HCT116 (cell line): ENCODE data around the gene POU5F1. TPM values are rescaled to one million over a fixed set of nuclear protein-coding genes. Genes with fewer than 3 reads are reported as not detected.

Experiments used
- ATAC-seq: fragments of 200-7000 bp; cut with Tn5 transposase; 2 replicates; pipeline ENCODE4 v1.9.1; 2020; ENCODE audit warnings: mild to moderate bottlenecking, moderate library complexity
- BruUV-seq: library from RNA; stranded (reverse); fragments of 400-500 nt; replicated peaks from 2 replicates; lab custom pipeline; 2021; lab: Mats Ljungman, UMichigan
- CTCF ChIA-PET: fragments of 300-600 bp; sonication (Branson Sonifier 250); formaldehyde crosslinking; loops from one replicate; lab custom pipeline; 2021; ENCODE audit warnings: antibody characterized with exemption; lab: Charles Lee
- POLR2A ChIA-PET: fragments of 300-600, 350-600 bp; sonication (Branson Sonifier 250); formaldehyde crosslinking; loops from one replicate; lab custom pipeline; 2021; ENCODE audit warnings: antibody characterized with exemption; lab: Charles Lee
- RAD21 ChIA-PET, 2 experiments: fragments of 300-600 bp; sonication (Branson Sonifier 250); formaldehyde crosslinking; loops; one replicate each; lab custom pipeline; 2023; ENCODE audit warnings: low total read pairs in 2 of 2; ENCODE audit not compliant: uncharacterized antibody in 2 of 2, unreplicated experiment in 2 of 2, low non-redundant PET in 1 of 2; lab: Charles Lee
- DNase-seq: peaks from one replicate; pipeline ENCODE4 v3.0.0-alpha.2; 2010; ENCODE audit warnings: low read depth, low spot score
- H2AFZ ChIP-seq: fragments of 200-600 bp; shearing (Covaris generic), sonication (generic); 2 replicates; pipeline ENCODE4 v1.6.1; 2017; ENCODE audit warnings: low read depth, mixed run types, mixed read lengths, antibody characterized with exemption, low read length; ENCODE audit not compliant: poor library complexity, severe bottlenecking
- H3K27ac ChIP-seq: 2 replicates; pipeline ENCODE4 v1.5.1; 2012; ENCODE audit warnings: low read depth, low read length
- H3K27me3 ChIP-seq: fragments of 200-600 bp; sonication (generic); 2 replicates; pipeline ENCODE4 v1.6.1; 2016; ENCODE audit warnings: mixed run types, low read length, mixed read lengths; ENCODE audit not compliant: insufficient read depth
- H3K36me3 ChIP-seq, 2 experiments: fragments of 200-500 bp in 1 of 2; fragments of 200-600 bp in 1 of 2; sonication (Bioruptor generic) in 1 of 2; sonication (generic) in 1 of 2; 2 replicates each; pipeline versions ENCODE4 v1.5.1 to v1.6.1; 2014 to 2016; ENCODE audit warnings: low read length in 2 of 2, inconsistent platforms in 1 of 2, mixed read lengths in 1 of 2, mixed run types in 1 of 2; ENCODE audit not compliant: insufficient read depth in 2 of 2, control insufficient read depth in 1 of 2
- H3K4me1 ChIP-seq, 2 experiments: fragments of 200-600 bp in 1 of 2; sonication (generic) in 1 of 2; 2 replicates each; pipeline versions ENCODE4 v1.5.1 to v1.6.1; 2012 to 2017; ENCODE audit warnings: low read length in 2 of 2, inconsistent platforms in 1 of 2, mild to moderate bottlenecking in 1 of 2, mixed read lengths in 1 of 2, mixed run types in 1 of 2, moderate library complexity in 1 of 2; ENCODE audit not compliant: insufficient read depth in 2 of 2, control insufficient read depth in 1 of 2
- H3K4me2 ChIP-seq: fragments of 200-600 bp; sonication (generic); 2 replicates; pipeline ENCODE4 v1.6.1; 2017; ENCODE audit warnings: mixed run types, low read length, mixed read lengths
- H3K4me3 ChIP-seq, 2 experiments: fragments of 200-600 bp in 1 of 2; sonication (generic) in 1 of 2; replicated peaks in 1 of 2; 2 replicates each; pipeline ENCODE4 v1.5.1; 2011 to 2016; ENCODE audit warnings: low read length in 2 of 2, control low read depth in 1 of 2, low read depth in 1 of 2, mild to moderate bottlenecking in 1 of 2, mixed read lengths in 1 of 2, mixed run types in 1 of 2
- H3K79me2 ChIP-seq: fragments of 200-600 bp; sonication (generic); 2 replicates; pipeline ENCODE4 v1.6.1; 2017; ENCODE audit warnings: mild to moderate bottlenecking, mixed run types, low read length, moderate library complexity, mixed read lengths; ENCODE audit not compliant: insufficient read depth
- H3K9ac ChIP-seq: fragments of 200-600 bp; sonication (generic); 2 replicates; pipeline ENCODE4 v1.6.1; 2016; ENCODE audit warnings: low read length, mixed read lengths
- H3K9me2 ChIP-seq: fragments of 200-600 bp; sonication (generic), shearing (Covaris generic); 2 replicates; pipeline ENCODE4 v1.6.1; 2017; ENCODE audit warnings: mixed run types, mild to moderate bottlenecking, moderate library complexity; ENCODE audit not compliant: insufficient read depth
- H3K9me3 ChIP-seq, 2 experiments: fragments of 200-500 bp in 1 of 2; fragments of 200-600 bp in 1 of 2; sonication (Bioruptor generic) in 1 of 2; sonication (generic) in 1 of 2; 2 replicates each; pipeline ENCODE4 v1.6.1; 2014 to 2017; ENCODE audit warnings: low read length in 2 of 2, mixed read lengths in 2 of 2, inconsistent platforms in 1 of 2, low read depth in 1 of 2, mild to moderate bottlenecking in 1 of 2, mixed run types in 1 of 2, moderate library complexity in 1 of 2; ENCODE audit not compliant: control insufficient read depth in 1 of 2, insufficient read depth in 1 of 2
- H4K20me1 ChIP-seq: fragments of 200-600 bp; sonication (generic), shearing (Covaris generic); 2 replicates; pipeline ENCODE4 v1.6.1; 2017; ENCODE audit warnings: mixed run types, mild to moderate bottlenecking, moderate library complexity; ENCODE audit not compliant: insufficient read depth
- ATF3 ChIP-seq: IDR thresholded peaks from 2 replicates; pipeline ENCODE4 v1.6.1; 2012
- CTCF ChIP-seq, 3 experiments: fragments of 200-600 bp in 1 of 3; sonication (generic) in 1 of 3; IDR thresholded peaks in 2 of 3; conservative IDR thresholded peaks in 1 of 3; 2 replicates each; pipeline ENCODE4 v1.5.1; 2012 to 2017; ENCODE audit warnings: low read depth in 2 of 3, low read length in 2 of 3, antibody characterized with exemption in 1 of 3, borderline replicate concordance in 1 of 3, control low read depth in 1 of 3, mild to moderate bottlenecking in 1 of 3, mixed read lengths in 1 of 3, mixed run types in 1 of 3, moderate library complexity in 1 of 3; ENCODE audit not compliant: insufficient read depth in 1 of 3
- EGR1 ChIP-seq: IDR thresholded peaks from 2 replicates; pipeline ENCODE4 v1.6.1; 2012; ENCODE audit warnings: low read depth
- ELF1 ChIP-seq: IDR thresholded peaks from 2 replicates; pipeline ENCODE4 v1.6.1; 2012; ENCODE audit warnings: low read depth, borderline replicate concordance
- JUND ChIP-seq: IDR thresholded peaks from 2 replicates; pipeline ENCODE4 v1.6.1; 2012
- MAX ChIP-seq: IDR thresholded peaks from 2 replicates; pipeline ENCODE4 v1.6.1; 2012
- POLR2A ChIP-seq: IDR thresholded peaks from 2 replicates; pipeline ENCODE4 v1.7.0; 2011; ENCODE audit warnings: borderline replicate concordance; ENCODE audit not compliant: insufficient read depth, insufficient read length; ENCODE audit errors: extremely low read depth
- RAD21 ChIP-seq: IDR thresholded peaks from 2 replicates; pipeline ENCODE4 v1.6.1; 2012; ENCODE audit warnings: low read depth, mild to moderate bottlenecking
- REST ChIP-seq: IDR thresholded peaks from 2 replicates; pipeline ENCODE4 v1.6.1; 2012; ENCODE audit warnings: low read depth
- SIN3A ChIP-seq: IDR thresholded peaks from 2 replicates; pipeline ENCODE4 v1.6.1; 2012; ENCODE audit warnings: low read depth
- SP1 ChIP-seq: IDR thresholded peaks from 2 replicates; pipeline ENCODE4 v1.6.1; 2012; ENCODE audit warnings: low read depth
- ZNF274 ChIP-seq: fragments of 200-500 bp; sonication (Bioruptor generic); IDR thresholded peaks from 2 replicates; pipeline ENCODE4 v1.6.1; 2014; ENCODE audit warnings: mild to moderate bottlenecking, low read depth, low read length, inconsistent platforms
- intact Hi-C: fragments of 100-400 bp; cut with micrococcal nuclease; formaldehyde crosslinking; loops from 2 replicates; pipeline ENCODE4 v1.10.0; 2022
- total RNA-seq: library from RNA; stranded (reverse); gene quantifications from one replicate; pipeline ENCODE4 v1.2.1, GENCODE V29; 2021; ENCODE audit not compliant: unreplicated experiment

POU5F1 gene
- total RNA-seq, 1 experiment from 2014 or later: 1.9 TPM

- TF ChIP-seq POLR2A (no peak), ZNF274 (no peak), MAX (no peak), RAD21 (no peak), SP1 (no peak), SIN3A (no peak), ATF3 (no peak), EGR1 (no peak), JUND (no peak), REST (no peak), CTCF (IDR thresholded peaks at IDR 0.05 in 2 of 3, conservative IDR thresholded peaks at IDR 0.05 in 1 of 3; ENCODE audit: borderline replicate concordance in 1 of 3, insufficient read depth in 1 of 3, low read depth in 2 of 3, low read length in 2 of 3) (no peak), ELF1 (no peak)
- TF ChIP-seq, all 23 proteins: peak for 0
- no peak overlapping the region for H2AFZ ChIP-seq
- CTCF ChIA-PET: interaction anchor here (0.6 to 1.3 kb wide), 3 partner anchors 9 to 156 kb away, joined by 3 to 4 read pairs (median 4); no protein-coding TSS in a partner anchor
Measured at GRCh38 chr6:31210123-31210522, 39.6 kb upstream of the POU5F1 start.

More at GRCh38 chr6:31210123-31210522, 39.6 kb upstream of the POU5F1 start:
- no peak overlapping the region for H3K4me3 ChIP-seq
- intact Hi-C loops: no loop called here
- RAD21 ChIA-PET: no interaction called here
- ATAC-seq (no peak), DNase-seq (no peak)
- no peaks in the 10 kb centered on the region for H3K27me3 ChIP-seq
- no peak overlapping the region for H3K9ac ChIP-seq
- BruUV-seq: no TSS peak
- H3K4me2 ChIP-seq: no peak overlapping the region
- no peaks in the 10 kb centered on the region for H4K20me1 ChIP-seq
- no peaks in the 10 kb centered on the region for H3K9me3 ChIP-seq
- no peak overlapping the region for H3K27ac ChIP-seq
- no peaks in the 10 kb centered on the region for H3K4me1 ChIP-seq
- no peaks in the 10 kb centered on the region for H3K9me2 ChIP-seq
- no peaks in the 10 kb centered on the region for H3K79me2 ChIP-seq
- POLR2A ChIA-PET: no interaction called here
- no peaks in the 10 kb centered on the region for H3K36me3 ChIP-seq
